Measurements from ENCODE around the gene TRIM41.

Gene TRIM41

DNA sequence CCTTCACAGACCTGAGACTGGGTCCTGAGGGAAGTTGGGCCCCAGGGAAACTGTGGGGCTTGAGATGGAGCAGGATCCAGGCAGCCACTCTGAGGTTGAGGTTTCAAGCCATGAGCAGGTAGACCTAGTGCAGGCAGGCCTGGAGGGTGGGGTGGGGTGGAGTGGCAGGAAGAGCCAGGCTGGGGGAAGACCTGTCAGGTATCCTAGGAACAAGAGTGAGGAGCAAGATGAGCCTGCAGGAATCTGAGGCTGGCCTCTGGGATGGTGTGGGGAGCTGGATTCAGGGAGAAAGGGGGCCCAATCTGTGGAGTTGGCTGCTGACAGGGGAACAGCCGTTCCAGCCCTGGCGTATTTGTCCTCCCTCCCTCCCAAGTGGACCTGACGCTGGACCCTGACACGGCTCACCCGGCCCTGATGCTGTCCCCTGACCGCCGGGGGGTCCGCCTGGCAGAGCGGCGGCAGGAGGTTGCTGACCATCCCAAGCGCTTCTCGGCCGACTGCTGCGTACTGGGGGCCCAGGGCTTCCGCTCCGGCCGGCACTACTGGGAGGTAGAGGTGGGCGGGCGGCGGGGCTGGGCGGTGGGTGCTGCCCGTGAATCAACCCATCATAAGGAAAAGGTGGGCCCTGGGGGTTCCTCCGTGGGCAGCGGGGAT is 10.8 kb downstream of the TRIM41 start:
- DNase-seq: no peak

- no peak for DNase-seq
These were observed 11.6 kb downstream of the TRIM41 start for GRCh38 chr5:181234455-181235306.

- no peak for DNase-seq
These were observed 12.2 kb downstream of the TRIM41 start for GRCh38 chr5:181235323-181235688.

DNA sequence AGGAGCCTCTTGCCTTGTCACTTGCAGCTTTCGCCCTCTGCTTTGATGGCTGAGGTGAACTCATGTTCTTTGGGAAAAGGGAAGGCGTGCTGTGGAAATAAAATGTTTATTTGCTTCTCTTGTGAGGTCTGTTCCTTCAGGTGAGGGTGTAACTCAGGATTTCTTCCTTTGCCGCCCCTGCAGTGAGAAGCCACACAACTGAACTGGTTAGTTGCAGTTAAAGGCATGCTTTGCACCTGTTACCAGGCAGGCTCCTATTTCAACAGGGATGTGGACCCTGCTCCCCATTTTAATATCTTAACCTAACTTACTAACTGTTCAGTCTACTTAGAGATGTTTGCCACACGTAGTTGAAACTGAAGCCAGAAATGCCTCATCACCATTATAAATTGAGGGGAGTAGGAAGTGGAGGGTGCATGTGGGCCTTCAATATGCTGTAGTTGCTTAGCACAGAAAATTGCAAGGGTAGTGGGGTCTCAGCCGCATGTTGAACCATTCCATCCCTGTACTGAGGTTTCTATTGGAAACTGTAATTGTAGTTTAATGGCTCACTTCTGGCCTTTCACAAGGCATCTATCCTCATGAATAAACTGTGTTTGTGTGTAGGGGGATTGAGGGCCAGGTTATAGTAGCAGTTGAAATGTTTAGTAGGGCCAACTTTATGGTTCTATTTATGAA is 12.7 kb downstream of the TRIM41 start:
- no peak for DNase-seq

GRCh38 chr5:181236471-181236870 is 13.4 kb downstream of the TRIM41 start:
- no peak for DNase-seq

GRCh38 chr5:181236954-181237641 is 14.0 kb downstream of the TRIM41 start:
- no peak for DNase-seq

DNA sequence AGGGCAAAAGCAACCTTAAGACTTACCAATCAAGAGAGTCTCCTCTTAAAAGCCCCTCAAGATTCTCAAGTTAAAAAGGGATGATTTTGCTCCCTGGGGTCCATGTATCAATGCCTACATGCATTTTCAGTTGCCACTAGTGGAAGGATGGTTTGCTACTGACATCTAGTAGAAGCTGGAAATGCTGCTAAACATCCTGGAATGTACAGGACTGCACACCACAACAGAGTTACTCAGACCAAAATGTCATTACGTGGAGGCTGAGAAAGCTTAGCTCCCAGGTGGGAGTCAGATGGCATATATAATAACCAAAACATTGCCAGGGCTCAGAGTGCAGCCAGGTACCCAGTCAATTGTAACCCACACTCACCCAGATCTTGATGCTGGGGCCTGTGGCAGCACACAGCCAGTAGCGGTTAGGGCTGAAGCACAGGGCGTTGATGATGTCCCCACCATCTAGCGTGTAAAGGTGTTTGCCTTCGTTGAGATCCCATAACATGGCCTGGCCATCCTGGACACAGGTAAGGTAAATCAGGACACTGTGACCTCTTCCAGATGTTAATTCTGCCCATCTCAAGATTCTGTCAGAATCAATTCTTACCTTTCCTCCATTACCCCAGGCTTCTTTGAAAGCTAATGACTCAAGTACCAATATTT is 14.8 kb downstream of the TRIM41 start:
- no peak for DNase-seq

- no peak for DNase-seq
These were observed 16.1 kb downstream of the TRIM41 start for GRCh38 chr5:181239062-181239663.

DNA sequence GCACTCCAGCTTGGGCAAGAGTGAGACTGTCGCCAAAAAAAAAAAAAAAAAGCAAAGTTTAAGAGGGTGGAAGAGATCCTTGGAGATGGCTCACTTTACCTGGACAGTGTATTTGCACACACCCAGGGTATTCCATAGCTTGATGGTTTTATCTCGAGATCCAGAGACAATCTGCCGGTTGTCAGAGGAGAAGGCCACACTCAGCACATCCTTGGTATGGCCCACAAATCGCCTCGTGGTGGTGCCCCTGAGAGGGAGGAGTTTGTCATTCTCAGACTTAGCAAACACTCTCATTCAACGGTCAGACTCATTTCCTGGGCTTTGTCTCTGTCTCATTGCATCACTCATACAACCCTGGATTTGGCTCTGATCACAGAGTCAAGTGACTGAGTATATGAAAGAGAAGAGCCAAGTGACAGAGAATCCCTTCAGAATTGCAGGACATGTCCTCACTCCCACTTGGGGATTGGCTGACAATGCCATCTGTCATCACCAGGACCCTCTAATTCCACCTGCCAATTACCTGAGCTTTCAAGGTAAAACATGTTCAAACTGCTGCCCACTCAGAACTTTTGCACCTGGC is 18.4 kb downstream of the TRIM41 start:
- DNase-seq: no peak

GRCh38 chr5:181242031-181242451 is 19.0 kb downstream of the TRIM41 start:
- no peak for DNase-seq

- DNase-seq: no peak
These were observed 20.0 kb downstream of the TRIM41 start for GRCh38 chr5:181243018-181243563.

GRCh38 chr5:181243564-181244343 is 20.7 kb downstream of the TRIM41 start, which contains the start of gene RACK1:
Gene RACK1 (minus strand): TSS chr5:181243906. CDS start chr5:181243800, 106 bp downstream.
- DNase-seq: no peak

- no peak for DNase-seq
These were observed 22.6 kb downstream of the TRIM41 start for GRCh38 chr5:181245427-181246275.

DNA sequence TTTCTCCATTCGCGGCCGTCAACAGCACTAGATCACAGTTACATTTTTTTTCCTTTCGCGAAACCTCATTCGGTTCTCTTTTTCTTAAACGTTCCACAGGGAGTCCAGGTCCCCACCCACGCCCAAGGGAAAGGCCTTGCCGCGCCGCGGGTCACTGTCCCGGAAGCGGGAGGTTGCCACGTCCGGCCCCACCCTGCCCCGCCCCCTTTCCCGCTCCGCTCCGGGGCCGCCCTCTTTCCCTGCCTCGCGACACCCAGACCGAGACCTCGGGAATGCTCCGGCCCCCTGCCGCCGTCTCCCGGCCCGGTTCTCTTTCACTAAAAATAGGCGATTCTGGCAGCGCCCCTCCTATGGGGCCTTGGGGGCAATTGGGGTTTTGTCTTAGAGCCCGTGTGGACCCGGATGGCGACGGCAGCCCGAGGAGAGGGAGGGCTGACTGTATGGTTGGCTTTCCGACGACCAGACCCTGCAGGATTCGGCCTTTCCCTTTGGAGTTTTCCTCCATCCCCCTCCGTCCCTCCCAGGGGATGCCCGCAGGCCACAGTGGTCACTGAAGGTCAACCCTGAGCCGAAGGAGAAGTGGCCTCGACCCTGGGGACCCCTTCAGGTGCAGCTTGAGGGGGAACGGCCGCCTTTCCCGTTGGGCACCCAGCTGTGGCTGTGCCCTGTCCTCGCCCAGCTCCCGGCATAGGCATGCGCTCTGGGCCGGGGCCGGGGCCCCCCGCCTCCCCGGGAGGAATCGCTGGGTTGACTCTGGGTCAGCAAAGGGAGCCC is 23.4 kb downstream of the TRIM41 start:
- no peak for DNase-seq

DNA sequence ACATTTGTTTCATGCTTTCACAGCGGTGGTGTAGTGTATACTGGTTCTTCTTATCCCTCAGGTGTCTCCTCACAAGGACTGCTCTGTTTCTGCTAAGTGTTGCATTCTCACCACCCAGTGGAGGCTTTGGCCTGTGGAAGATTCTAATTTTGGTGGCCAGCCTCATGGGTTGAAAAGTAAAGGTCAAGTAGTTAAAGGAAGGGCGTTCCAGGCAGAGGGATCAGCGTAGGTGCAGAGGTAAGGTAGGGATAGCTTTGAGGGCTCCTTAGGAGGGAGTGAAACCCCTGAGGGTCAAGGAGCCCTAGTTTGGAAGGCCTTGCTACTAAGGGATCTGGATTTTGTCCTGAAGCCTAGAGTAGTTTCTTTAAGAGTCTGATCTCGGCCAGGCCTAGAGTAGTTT is 25.2 kb downstream of the TRIM41 start:
- no peak for DNase-seq

GRCh38 chr5:181255276-181255675 is 32.2 kb downstream of the TRIM41 start:
- no peak for DNase-seq

- DNase-seq: no peak
These were observed 32.9 kb downstream of the TRIM41 start for GRCh38 chr5:181255836-181256578.

DNA sequence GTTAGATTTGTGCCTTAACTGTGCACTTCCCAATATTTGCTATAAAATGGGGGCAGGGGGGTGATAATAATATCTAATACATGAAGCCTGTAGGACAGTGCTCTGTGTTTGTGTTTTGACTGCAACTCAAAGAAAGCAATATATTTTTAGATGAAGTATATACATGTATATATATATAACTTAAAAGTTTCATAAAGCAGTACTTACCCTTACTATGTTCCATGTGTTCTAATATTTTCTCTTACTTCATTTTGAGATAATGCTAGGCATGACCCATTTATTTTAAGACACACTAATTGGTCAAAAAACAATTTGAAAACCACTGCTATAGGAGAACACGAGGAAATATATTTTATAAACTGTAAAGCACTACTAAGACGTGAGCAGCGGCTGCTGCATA is 35.5 kb downstream of the TRIM41 start:
- DNase-seq: no peak
